Measurements from ENCODE around the gene NOL3. TPM values are rescaled to one million over a fixed set of nuclear protein-coding genes. Genes with fewer than 3 reads are reported as not detected.

NOL3 gene
- total RNA-seq, 4 donors from 2014 or later = 64.3 to 116 (median 90.5) TPM

GRCh38 chr16:67157106-67157748 lies 13.1 kb upstream of the NOL3 start:
- no peaks in the 10 kb centered on the region for H3K27me3 ChIP-seq
- no peak overlapping the region for H3K27ac ChIP-seq
- no peaks in the 10 kb centered on the region for H3K9me3 ChIP-seq
- TF ChIP-seq EP300 (IDR thresholded peaks at IDR 0.05) = no peak
- no peak overlapping the region for H3K4me3 ChIP-seq
- H3K36me3 ChIP-seq = no peaks in the 10 kb centered on the region
- DNase-seq (ENCODE audit: low spot score in 2 of 2) = no peak
- 44% methylated on average over 7 of the region's 7 CpGs for WGBS
- H3K4me1 ChIP-seq = peaks cover 56% of the 10 kb centered on the region

GRCh38 chr16:67157892-67158635 lies 12.3 kb upstream of the NOL3 start:
- Histone ChIP-seq H3K4me1 (peaks cover 64% of the 10 kb centered on the region), H3K27me3 (no peaks in the 10 kb centered on the region), H3K9me3 (no peaks in the 10 kb centered on the region), H3K36me3 (no peaks in the 10 kb centered on the region), H3K4me3 (no peak overlapping the region), H3K27ac (no peak overlapping the region)
- no peak for DNase-seq (ENCODE audit: low spot score in 2 of 2)
- TF ChIP-seq EP300 (IDR thresholded peaks at IDR 0.05) = no peak
- TF ChIP-seq POLR2A (IDR thresholded peaks at IDR 0.05) = no peak
- no peak for TF ChIP-seq CTCF (IDR thresholded peaks at IDR 0.05)
- no peak for TF ChIP-seq POLR2AphosphoS5 (IDR thresholded peaks at IDR 0.05)
- WGBS = 72% methylated on average over 7 of the region's 7 CpGs

GRCh38 chr16:67158637-67159600 lies 11.4 kb upstream of the NOL3 start:
- peaks cover 73% of the 10 kb centered on the region for H3K4me1 ChIP-seq
- H3K27me3 ChIP-seq = no peaks in the 10 kb centered on the region
- TF ChIP-seq EP300 (IDR thresholded peaks at IDR 0.05) (no peak), CTCF (IDR thresholded peaks at IDR 0.05) (no peak), POLR2AphosphoS5 (IDR thresholded peaks at IDR 0.05) (no peak), POLR2A (IDR thresholded peaks at IDR 0.05) (no peak)

GRCh38 chr16:67161595-67162058 lies 8.7 kb upstream of the NOL3 start:
- 61% methylated on average over 21 of the region's 25 CpGs for WGBS
- peak overlapping the region; percentile 91 for H3K4me3 ChIP-seq
- no peaks in the 10 kb centered on the region for H3K27me3 ChIP-seq
- DNase-seq (ENCODE audit: low spot score in 2 of 2) = no peak
- H3K27ac ChIP-seq = no peak overlapping the region
- H3K4me1 ChIP-seq = peaks cover 75% of the 10 kb centered on the region
- peaks cover 5% of the 10 kb centered on the region for H3K36me3 ChIP-seq
- TF ChIP-seq CTCF (IDR thresholded peaks at IDR 0.05) (no peak), EP300 (IDR thresholded peaks at IDR 0.05) (no peak), POLR2AphosphoS5 (IDR thresholded peaks at IDR 0.05) (no peak), POLR2A (IDR thresholded peaks at IDR 0.05) (no peak)
- H3K9me3 ChIP-seq = no peaks in the 10 kb centered on the region

More at GRCh38 chr16:67158637-67159600, 11.4 kb upstream of the NOL3 start:
- Histone ChIP-seq H3K36me3 (no peaks in the 10 kb centered on the region), H3K9me3 (no peaks in the 10 kb centered on the region), H3K27ac (peak overlapping the region; percentile 86), H3K4me3 (peak overlapping the region; percentile 91)
- DNase-seq (ENCODE audit: low spot score in 2 of 2) = no peak
- WGBS = 15% methylated on average over 13 of the region's 34 CpGs

GRCh38 chr16:67162506-67163163 lies 7.7 kb upstream of the NOL3 start:
- Histone ChIP-seq H3K4me3 (peak overlapping the region; percentile 44), H3K9me3 (no peaks in the 10 kb centered on the region), H3K4me1 (peaks cover 75% of the 10 kb centered on the region), H3K27me3 (no peaks in the 10 kb centered on the region), H3K36me3 (peaks cover 15% of the 10 kb centered on the region), H3K27ac (peak overlapping the region; percentile 46)
- 49% methylated on average over 27 of the region's 44 CpGs for WGBS
- no peak for DNase-seq (ENCODE audit: low spot score in 2 of 2)
- TF ChIP-seq POLR2AphosphoS5 (IDR thresholded peaks at IDR 0.05) (no peak), CTCF (IDR thresholded peaks at IDR 0.05) (no peak), POLR2A (IDR thresholded peaks at IDR 0.05) (no peak), EP300 (IDR thresholded peaks at IDR 0.05) (no peak)

Measured in suprapubic skin (tissue), 4 donors.